GM12892 (cell line): ENCODE measurements around the gene WNT9B.

Source experiments
- POLR2A ChIP-seq: IDR thresholded peaks from 2 replicates; pipeline ENCODE4 v1.6.1; 2011; ENCODE audit warnings: low read depth, low read length, control low read depth
- POLR2AphosphoS5 ChIP-seq: IDR thresholded peaks from 2 replicates; pipeline ENCODE4 v1.6.1; 2011; ENCODE audit warnings: low read depth, low read length, control low read depth

DNA sequence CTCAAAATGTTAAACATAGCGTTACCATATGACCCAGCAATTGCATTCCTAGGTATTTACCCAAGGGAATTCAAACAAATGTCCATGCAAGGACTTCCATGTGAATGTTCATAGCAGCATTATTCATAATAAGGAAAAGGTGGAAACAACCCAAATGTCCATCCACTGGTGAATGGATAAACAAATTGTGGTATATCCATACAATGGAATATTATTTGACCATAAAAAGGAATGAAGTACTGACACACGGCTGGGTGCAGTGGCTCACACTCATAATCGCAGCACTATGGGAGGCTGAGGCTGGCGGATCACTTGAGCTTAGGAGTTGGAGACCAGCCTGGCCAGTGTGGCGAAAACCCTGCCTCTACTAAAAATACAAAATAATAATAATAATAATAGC is 47.5 kb downstream of the WNT9B start:
- no peak for TF ChIP-seq POLR2AphosphoS5
- TF ChIP-seq POLR2A, result no peak
